GM21423 (cell line): Measurements from ENCODE around the gene CCL4L2.
"Not testable (repeated sequence)": the region's sequence is repeated elsewhere in the genome, so short reads cannot be mapped to it uniquely, and the experiment has no call there.

ENCODE experiments used
- ATAC-seq: cut with Tn5 transposase; IDR thresholded peaks from one replicate; pipeline ENCODE4 v1.9.1; 2021; ENCODE audit warnings: mild to moderate bottlenecking, moderate library complexity; ENCODE audit not compliant: unreplicated experiment

The CCL4L2 gene

DNA sequence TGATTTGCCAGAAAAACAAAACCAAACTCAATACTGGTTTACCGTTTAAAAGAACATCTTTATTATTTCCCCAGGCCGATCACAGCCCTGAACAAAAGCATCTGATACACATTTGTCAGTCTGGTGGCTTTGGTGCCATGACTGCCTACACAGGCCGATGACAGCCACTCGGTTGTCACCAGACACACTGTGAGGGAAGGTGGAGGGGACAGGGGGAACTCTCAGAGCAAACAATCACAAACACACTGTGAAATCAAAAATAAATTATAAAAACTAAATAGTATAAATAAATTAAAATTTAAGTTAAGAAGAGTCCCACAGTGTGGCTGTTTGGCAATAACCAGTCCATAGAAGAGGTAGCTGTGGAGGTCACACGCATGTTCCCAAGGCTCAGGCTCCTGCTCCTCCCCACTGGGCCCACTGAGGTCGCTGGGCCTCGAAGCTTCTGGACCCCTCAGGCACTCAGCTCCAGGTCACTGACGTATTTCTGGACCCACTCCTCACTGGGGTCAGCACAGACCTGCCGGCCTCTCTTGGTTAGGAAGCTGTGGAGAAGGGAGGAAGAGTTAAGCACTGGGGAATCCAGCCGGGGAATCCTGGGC, 15.9 kb upstream of the CCL4L2 start:
- not testable (repeated sequence) for ATAC-seq

DNA sequence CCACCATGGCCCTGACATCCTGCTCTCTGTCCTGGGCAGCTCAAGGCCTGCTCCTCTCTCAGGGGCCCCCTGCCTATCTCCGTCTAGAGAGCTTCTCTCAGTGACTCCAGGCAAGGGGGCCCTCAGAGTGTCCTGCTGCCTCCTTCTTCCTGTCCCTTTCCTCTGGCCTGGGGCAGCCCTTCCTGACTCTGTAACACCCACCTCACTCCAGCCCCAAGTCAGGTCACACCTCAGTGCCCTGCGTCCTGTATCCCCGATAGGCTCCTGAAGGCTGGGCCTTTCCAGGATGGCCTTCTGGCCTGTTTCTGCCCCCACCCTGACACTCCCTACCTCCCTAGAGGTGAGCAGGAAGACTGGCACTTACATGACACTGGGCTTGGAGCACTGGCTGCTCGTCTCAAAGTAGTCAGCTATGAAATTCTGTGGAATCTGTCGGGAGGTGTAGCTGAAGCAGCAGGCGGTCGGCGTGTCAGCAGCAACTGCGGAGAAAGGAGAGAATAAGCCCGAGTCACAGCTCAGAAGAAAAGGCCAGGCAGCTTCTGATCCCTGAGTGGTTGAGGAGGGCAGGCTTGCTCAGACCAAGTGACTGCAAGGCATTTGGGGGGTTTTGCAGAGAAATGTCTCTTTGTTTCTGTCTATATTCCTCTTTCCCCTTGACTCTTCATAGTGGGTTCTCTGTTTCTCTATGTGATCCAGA, 15.3 kb upstream of the CCL4L2 start:
- no peak for ATAC-seq

GRCh38 chr17:36196131-36196486, 14.8 kb upstream of the CCL4L2 start:
- ATAC-seq, result no peak

- ATAC-seq, result peak; percentile 12
Observed at GRCh38 chr17:36197387-36197703, 13.5 kb upstream of the CCL4L2 start.

- peak; percentile 25 for ATAC-seq
Observed at GRCh38 chr17:36198831-36199465, 11.9 kb upstream of the CCL4L2 start.

DNA sequence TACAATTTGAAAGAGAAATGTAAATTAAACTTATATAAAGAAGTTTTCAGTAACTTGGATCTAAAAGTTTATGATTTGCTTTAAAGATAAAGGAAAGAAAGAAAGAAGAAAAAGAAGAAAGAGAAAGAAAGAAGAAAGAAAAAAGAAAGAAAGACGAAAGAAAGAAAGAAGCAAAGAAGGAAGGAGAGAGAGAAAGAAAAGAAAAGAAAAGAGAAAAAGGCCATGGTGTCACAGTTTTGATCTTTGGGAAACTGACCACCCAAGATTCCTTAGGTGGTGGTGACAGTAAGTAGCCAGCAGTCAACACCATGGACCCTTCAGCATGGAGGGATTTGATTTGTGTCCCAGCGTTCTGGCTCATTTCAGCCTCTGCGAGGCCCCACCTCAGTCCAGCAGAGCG, 9.8 kb upstream of the CCL4L2 start:
- ATAC-seq, result not testable (repeated sequence)

GRCh38 chr17:36201506-36201905, 9.4 kb upstream of the CCL4L2 start:
- not testable (repeated sequence) for ATAC-seq

DNA sequence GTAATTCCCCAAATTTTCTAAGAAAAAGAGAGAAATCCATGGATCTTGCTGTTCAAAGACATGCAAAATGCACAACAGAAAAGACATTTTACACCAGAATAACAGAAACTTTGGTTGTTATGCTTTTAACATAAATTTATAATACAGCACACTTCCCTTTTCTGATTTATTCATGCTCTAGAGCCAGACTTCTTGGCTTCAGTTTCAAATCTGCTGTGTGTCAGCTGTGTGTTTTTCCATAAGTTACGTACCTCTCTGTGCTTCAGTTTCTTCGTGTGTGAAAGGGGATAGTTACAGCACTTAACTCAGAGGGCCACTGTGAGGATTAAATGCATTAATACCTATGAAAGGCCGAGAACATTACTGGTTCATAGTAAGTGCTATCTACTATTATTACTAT, 7.5 kb upstream of the CCL4L2 start:
- ATAC-seq, result no peak

GRCh38 chr17:36204724-36205500, 6.0 kb upstream of the CCL4L2 start:
- no peak for ATAC-seq

DNA sequence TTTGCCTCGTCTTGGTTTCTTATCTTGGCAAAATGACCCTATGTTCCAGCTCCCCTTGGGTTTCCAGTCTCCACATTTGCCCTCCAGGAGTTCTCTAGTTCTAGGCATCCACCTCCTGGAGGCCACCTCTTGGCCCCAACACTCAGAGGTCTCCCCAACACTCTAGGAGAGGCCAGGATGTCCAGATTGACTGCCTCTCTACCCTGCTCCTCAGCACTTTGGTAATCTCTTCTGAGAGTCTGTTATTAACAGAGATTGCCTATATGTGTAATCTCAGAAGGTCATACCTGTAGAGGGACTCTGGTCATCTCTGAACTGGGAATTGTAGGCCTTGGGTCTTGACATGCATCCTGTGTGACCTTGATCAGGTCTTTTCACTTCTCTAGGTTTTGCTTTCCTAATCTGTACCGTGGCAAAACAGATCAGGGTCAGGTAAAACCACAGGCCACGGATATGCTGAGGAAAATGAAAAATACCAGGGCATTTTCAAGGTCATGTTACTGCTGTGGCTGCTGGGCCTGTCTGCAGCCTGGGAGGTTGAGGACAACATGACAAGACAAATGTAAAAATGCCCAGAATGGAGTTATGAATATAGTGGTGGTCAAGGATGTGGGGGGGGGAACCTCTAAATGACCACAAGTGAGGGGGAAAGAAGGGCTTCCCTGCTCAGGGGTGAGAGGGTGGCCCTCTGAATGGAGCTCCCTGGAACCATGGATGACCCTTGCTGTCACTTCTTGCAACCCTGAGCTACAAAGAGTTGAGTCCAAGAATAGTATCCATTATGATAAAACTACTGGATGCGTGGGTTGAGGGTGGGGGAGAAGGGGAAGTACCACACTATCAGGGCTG, 5.0 kb upstream of the CCL4L2 start:
- ATAC-seq, result peak; percentile 18

- ATAC-seq, result not testable (repeated sequence)
Observed at GRCh38 chr17:36206486-36206821, 4.4 kb upstream of the CCL4L2 start.

DNA sequence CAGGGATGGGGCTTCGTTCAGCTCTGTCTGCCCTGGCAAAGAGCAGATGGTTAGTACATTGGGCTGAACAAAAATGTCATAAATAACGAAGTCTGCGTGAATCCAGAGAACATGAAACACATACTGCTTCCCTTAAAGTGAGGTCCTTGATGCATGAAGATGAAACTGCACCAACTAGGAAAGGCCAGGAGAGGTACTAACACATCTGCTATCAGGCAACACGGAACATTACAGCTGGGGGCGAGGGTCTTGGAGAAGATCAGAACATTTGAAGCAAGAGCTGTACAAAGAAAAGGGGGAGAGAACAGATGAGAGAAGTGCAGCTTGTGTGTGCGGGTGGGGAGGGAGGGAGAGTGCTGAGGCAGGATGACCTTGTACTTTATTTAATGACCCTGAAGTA, 3.5 kb upstream of the CCL4L2 start:
- not testable (repeated sequence) for ATAC-seq

DNA sequence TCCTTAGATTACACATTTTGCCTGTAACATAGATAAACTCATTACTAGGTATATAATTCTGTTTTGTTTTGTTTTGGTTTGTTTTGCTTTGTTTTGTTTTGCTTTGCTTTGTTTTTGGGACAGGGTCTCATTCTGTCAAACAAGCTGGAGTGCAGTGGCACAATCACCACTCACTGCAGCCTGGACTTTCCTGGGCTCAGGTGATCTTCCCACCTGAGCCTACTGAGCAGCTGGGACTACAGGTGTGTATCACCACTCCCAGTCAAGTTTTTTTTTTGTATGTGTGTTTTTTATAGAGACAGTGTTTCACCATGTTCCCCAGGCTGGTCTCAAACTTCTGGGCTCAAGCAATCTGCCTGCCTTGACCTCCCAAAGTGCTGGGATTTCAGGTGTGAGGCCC, 1.3 kb upstream of the CCL4L2 start:
- no peak for ATAC-seq

GRCh38 chr17:36211484-36212271, 815 bp downstream of the CCL4L2 start:
- not testable (repeated sequence) for ATAC-seq

GRCh38 chr17:36212272-36212605, 1.4 kb downstream of the CCL4L2 start:
- ATAC-seq, result no peak

DNA sequence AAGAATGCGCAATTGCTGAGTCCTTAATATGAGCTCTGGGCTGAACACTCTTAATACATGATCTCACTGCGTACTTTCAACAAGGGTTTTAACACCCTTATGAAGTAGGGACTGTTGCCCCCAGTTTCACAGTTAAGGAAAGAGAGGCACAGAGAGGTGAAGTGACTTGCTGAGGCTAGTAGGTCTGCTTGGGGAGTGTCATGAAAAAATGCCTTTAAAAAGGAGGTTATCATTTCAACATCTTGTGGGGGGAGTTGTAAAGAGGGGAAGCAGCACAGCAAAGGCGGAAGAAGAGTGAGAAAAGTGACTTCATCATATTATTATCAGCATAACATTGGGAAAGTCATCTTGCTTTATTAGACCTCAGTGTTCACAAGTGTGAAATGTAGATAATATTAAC, 2.1 kb downstream of the CCL4L2 start:
- no peak for ATAC-seq

DNA sequence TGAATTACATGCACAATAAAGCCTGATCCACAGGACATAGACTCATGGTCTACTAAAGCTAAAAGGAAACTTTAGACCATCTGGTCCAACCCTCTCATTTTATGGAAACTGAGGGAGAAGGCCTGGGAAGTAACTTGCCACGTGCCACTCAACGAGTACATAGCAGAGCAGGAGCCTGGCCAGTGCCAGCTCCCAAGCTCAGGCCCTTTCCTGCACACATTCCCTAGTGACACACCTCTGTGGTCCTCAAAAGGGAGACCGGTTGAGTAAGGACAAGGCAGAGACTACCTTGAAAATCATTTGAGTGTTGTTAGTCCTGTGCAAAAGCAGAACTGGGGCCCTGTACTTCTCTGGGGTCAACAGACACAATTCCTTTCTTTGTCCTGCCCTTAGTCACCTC, 2.8 kb downstream of the CCL4L2 start:
- ATAC-seq, result no peak

DNA sequence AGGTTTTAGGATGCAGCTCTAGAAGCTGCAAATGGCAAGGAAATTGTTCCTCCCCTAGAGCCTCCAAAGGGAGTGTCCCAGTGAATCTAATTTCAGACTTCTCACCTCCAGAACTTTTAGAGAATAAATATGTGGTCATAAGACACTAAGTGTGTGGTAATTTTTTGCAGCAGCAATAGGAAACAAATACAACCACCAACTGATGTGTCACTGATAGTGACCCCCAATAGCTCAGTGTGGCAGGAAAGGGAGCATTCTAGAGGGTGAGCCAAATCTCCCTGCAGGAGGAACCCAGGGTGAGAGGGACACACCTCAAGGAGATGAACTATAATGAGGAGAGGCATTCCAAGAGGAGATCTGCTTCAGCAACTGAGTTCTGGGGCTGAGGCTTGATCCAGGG, 4.1 kb downstream of the CCL4L2 start:
- no peak for ATAC-seq

GRCh38 chr17:36215406-36216308, 4.8 kb downstream of the CCL4L2 start:
- ATAC-seq, result not testable (repeated sequence)
